Measurements from ENCODE around the gene SMURF2.

The SMURF2 gene

DNA sequence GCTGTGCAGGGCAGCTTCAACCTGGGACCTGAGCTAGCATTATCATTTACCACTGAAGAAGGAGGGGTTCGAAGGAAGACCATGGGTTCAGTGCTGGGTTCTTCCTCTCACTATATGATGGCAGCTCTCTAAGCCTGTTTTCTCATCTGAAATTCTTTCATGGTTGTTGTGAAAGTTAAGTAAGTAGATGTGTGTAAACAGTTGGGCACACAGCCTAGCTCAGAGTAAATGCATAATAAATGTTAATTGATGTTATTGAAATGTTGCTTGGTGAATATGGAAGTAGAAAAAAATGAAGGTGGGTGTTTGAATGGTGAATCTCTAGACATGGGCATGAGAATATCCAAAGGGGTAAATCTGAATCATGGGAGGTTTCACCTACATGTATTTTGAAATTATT lies 146.3 kb downstream of the SMURF2 start:
- no peak overlapping the region for H3K4me3 ChIP-seq (replicated peaks in 1 of 2; ENCODE audit: low read depth in 2 of 2, low read length in 2 of 2)
- TF ChIP-seq, protein P1, sequence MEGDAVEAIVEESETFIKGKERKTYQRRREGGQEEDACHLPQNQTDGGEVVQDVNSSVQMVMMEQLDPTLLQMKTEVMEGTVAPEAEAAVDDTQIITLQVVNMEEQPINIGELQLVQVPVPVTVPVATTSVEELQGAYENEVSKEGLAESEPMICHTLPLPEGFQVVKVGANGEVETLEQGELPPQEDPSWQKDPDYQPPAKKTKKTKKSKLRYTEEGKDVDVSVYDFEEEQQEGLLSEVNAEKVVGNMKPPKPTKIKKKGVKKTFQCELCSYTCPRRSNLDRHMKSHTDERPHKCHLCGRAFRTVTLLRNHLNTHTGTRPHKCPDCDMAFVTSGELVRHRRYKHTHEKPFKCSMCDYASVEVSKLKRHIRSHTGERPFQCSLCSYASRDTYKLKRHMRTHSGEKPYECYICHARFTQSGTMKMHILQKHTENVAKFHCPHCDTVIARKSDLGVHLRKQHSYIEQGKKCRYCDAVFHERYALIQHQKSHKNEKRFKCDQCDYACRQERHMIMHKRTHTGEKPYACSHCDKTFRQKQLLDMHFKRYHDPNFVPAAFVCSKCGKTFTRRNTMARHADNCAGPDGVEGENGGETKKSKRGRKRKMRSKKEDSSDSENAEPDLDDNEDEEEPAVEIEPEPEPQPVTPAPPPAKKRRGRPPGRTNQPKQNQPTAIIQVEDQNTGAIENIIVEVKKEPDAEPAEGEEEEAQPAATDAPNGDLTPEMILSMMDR (IDR thresholded peaks at IDR 0.05; ENCODE audit: low read depth, low read length) = no peak
- no peak for DNase-seq (ENCODE audit: low read depth in 2 of 2)

DNA sequence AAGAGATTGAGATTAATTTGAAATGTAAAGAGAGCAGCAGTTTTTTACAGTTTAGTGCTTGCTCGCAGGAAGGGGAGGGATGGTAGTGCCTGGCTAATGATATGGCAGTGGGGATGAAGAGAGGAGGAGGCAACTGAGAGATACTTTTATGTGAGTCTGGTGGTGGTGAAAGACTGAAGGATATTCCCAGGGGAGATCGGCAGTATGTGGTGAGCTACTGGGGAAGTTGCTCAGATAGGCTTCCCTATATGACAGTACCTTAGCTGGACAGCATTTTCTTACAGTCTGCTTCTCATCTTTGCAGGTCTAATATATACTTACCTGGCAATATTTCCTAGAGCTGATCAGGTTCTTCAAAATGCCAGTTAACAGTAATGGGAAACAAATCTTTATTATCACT lies 146.7 kb downstream of the SMURF2 start:
- DNase-seq (ENCODE audit: low read depth in 2 of 2) = peak in 1 of 2 donors; percentile 60
- H3K4me3 ChIP-seq (replicated peaks in 1 of 2; ENCODE audit: low read depth in 2 of 2, low read length in 2 of 2) = no peak overlapping the region
- TF ChIP-seq, protein P1 (IDR thresholded peaks at IDR 0.05; ENCODE audit: low read depth, low read length) = no peak

DNA sequence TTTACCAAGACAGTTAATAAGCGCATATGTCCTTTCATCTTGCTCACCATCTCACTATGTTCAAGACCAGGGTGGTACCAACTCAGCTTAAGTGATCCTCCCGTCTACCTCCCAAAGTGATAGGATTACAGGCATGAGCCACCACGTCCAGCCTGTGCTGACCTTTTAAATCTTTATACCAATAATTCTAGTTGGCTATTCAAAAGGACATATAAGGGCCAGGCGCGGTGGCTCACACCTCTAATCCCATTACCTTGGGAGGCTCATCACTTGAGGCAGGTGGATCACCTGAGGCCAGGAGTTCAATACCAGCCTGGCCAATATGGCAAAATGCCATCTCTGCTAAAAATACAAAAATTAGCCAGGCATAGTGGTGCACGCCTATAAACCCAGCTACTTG lies 152.9 kb downstream of the SMURF2 start:
- TF ChIP-seq, protein P1 (IDR thresholded peaks at IDR 0.05; ENCODE audit: low read depth, low read length) = no peak
- H3K4me3 ChIP-seq (replicated peaks in 1 of 2; ENCODE audit: low read depth in 2 of 2, low read length in 2 of 2) = no peak overlapping the region
- no peak for DNase-seq (ENCODE audit: low read depth in 2 of 2)

DNA sequence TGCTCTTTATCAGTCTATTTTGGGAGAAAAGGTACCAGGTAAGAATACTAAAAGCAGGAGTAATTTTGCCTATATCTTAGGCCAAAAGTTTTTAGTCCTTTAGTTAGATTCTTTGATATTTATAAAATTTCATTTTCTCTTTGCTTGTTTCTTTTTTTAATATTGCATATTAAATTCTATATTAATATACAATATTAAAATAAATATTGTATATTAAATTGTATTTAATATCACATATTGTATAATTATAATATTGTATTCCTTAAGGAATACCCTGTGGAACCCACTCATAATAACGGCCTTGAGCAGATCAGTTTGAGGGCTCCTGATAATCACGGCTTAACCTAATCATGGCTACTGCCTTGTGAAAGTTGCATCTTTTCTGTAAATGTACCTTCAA lies 153.4 kb downstream of the SMURF2 start:
- peak overlapping the region in 1 of 2 donors; percentile 99 for H3K4me3 ChIP-seq (replicated peaks in 1 of 2; ENCODE audit: low read depth in 2 of 2, low read length in 2 of 2)
- TF ChIP-seq, protein P1 (IDR thresholded peaks at IDR 0.05; ENCODE audit: low read depth, low read length) = no peak
- no peak for DNase-seq (ENCODE audit: low read depth in 2 of 2)

DNA sequence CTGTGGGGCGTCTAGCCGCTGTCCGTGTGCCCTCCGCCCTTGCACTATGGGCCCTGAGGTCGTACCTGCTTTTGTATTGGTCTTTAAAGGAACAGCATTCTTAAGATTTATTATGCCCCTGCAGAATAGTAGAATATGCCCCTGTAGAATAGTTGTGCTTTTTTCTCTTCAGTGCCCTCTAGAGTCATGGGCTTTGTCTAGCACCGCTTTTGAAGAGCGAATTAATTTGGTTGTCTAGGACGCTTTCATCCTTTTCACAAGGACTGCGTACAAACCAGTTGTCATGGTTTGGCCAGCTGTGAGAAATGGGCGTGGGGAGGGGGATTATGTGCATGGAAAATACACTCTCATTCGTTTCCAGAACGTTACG lies 154.7 kb downstream of the SMURF2 start:
- H3K4me3 ChIP-seq (replicated peaks in 1 of 2; ENCODE audit: low read depth in 2 of 2, low read length in 2 of 2) = peak overlapping the region; percentile 99 to 100
- peak; percentile 81 to 82 for DNase-seq (ENCODE audit: low read depth in 2 of 2)
- TF ChIP-seq, protein P1 (IDR thresholded peaks at IDR 0.05; ENCODE audit: low read depth, low read length) = peak; percentile 47

DNA sequence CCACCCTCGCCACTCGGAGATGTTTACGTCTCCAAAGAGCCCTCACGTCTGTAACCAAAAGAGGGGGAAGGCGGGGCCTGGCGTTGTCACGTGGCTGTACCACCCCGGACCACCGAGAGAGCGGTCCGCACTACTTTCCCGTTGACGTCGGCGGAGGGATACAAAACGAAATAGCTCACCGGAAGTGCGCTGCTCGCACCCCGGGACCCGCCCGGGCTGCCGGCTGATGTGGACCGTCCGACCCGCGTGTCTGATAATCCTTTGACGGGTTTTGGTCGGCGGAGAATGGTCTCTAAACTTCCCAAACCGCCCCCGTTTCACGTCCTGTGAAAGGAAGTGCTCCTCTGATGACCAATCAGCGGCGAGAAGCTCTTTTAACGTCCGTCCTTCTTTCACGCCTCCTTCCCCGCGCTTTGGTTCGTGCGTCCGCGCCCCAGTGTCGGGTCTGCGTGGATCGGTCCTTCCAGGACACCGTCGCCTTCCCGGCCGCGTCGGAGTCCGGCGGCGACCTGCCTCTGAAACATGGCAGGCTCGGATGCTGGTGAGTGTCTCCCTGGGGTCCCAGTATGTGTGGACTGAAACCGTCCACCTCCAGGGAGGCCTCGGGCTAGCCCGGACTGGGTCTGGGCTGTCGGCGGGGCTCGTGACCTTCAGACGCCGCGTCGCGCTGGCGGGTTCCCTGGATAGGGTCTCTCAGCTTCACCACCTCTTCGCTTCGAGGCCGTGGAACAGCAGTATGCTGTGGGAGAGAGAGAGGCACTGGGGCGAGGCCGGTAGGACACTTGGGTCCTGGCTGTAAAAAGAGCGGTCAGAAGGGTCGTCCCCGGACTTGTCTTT lies 155.3 kb downstream of the SMURF2 start, which contains the start of gene CEP95:
Gene CEP95, plus strand, starts transcription at position 402 of the 837 bp plus-strand sequence. Its CDS starts 121 bp downstream, at position 523.
- TF ChIP-seq, protein P1 (IDR thresholded peaks at IDR 0.05; ENCODE audit: low read depth, low read length) = no peak
- DNase-seq (ENCODE audit: low read depth in 2 of 2) = peak; percentile 99
- H3K4me3 ChIP-seq (replicated peaks in 1 of 2; ENCODE audit: low read depth in 2 of 2, low read length in 2 of 2) = peak within 1 kb of the TSS; percentile 99 to 100

Measured in cardiac fibroblast (primary cell).